IPS DF 4.7 (cell line): ENCODE results near the gene ANO4.
"Not testable (repeated sequence)": the region's sequence is repeated elsewhere in the genome, so short reads cannot be mapped to it uniquely, and the experiment has no call there.

ENCODE experiments used
- DNase-seq: peaks from one replicate; pipeline ENCODE4 v3.0.0-alpha.2; 2013; ENCODE audit warnings: low spot score; ENCODE audit errors: extremely low read depth

The ANO4 gene

DNA sequence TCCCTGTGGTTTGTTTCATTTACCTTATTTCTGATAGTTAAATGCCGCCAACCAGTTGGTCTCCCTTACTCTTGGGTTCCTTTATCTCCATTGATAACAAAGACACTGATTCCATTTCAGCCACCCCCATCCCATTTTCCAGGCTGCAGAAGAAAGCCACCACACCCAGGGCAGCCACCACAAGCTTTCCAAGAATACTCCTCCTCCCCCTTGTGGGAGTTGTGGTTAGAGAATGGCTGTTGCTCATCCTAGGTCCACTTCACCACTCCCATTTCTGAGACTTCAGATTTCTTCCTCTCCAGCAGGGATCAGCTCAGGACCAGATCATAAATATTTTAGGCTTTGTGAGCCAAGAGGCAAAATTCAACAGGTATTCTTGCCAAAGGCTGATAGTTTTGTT, 73.9 kb downstream of the ANO4 start:
- no peak for DNase-seq

DNA sequence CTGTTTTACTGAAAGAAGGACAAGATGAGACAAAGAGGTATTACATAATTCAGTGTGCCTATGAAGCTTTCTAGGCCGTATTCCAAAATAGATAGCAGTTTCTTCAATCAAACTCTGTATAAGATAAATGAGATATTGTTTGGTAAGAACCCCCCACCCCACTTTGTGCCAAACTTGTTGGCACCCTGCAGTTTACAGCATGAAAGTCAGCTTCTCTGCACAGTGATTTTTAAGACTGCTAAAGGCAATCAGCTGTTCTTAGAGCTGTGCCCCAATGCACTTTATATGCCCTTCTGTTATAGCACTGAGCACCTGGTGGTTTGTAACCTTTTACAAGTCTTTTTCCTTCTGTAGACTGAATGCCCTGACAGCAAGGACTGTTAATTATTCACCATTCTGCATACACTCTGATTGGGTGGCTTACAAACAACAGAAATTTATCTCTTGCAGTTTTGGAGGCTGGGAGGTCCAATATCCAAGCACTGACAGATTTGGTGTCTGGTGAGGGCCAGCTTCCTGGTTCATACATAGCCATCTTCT, 76.7 kb downstream of the ANO4 start:
- no peak for DNase-seq

DNA sequence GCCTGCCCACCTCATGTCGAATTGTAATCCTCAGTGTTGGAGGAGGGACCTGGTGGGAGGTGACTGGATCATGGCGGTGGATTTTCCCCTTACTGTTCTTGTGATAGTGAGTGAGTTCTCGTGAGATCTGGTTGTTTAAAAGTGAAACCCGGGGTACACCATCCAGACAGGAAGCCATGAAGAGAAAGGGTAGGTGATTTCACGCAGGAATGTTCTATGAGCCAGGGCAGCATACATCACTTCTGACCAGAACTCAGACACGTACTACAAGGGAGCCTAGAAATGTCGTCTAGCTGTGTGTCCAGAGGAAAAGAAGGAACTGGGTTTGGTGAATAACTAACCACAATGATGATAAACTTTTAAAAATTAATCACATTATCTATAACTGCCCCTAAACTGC, 80.6 kb downstream of the ANO4 start:
- no peak for DNase-seq

DNA sequence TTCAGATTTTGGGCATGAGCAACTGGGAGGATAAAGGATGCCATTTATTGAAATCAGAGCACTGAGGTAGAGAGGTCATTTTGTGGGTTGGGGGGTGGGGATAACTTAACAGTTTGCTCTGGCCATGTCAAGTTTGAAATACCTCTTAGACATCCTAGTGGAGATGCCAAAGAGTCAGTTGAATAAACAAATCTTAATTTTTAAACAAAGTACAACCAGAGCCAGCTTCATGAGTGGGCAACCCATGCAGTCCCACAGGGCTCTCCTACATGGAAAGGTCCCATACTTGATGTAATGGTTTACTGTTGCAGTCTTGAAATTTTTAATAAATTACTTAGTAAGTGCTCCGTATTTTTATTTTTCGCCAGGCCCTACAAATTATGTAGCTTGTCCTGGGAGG, 81.2 kb downstream of the ANO4 start:
- DNase-seq: no peak

DNA sequence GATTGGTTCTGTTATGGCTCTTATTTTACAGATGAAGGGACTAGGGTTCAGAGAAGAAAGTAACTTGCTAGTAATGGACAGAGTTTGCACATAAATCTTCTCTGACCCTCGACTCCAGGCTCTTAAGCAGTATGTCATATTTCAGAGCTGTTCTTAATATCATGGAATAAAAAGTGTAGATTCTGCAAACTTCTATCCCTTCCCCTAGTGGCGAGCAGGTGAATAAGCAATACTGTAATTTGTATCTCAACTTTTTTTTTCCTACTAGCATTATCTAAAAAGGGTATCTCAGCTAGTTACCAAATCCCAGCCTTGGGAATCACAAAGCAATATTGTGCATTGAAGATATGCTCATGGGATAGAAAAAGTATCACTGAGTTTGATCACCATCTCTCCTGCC, 83.2 kb downstream of the ANO4 start:
- no peak for DNase-seq

DNA sequence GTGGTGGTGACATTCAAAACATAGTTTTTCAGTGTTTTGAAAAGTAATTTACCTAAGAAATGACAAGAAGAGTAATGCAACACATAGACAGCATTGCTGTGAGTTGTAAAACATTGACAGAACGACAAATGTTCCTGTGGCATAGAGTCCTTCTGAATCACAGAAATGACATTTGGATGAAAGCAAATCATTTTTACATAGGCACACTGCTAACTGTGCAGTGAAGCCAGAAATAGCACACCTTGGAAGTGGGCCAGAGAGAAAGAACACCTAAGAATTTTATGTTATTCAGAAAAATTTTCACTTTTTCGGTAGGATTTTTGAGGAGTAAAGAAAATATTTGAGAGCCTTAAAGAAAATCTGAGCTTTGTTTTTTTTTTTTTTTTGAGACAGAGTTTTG, 100.6 kb downstream of the ANO4 start:
- no peak for DNase-seq

DNA sequence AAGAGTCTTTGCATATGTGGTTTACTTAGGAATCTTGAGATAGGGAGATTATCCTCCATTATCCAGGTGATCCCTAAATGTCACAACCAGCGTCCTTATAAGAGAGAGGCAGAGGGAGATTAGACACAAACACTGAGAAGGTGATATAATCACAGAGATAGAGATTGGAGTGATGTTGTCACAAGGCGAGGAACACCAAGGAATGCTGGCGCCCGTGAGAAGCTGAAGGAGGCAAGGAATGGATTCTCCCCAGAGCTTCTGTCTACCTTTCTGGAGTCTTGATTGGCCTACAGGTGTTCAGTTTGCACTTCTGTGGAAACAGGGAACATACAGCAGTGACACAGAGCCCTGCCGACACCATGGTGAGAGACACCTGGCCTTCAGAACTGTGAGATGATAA, 101.6 kb downstream of the ANO4 start:
- no peak for DNase-seq

DNA sequence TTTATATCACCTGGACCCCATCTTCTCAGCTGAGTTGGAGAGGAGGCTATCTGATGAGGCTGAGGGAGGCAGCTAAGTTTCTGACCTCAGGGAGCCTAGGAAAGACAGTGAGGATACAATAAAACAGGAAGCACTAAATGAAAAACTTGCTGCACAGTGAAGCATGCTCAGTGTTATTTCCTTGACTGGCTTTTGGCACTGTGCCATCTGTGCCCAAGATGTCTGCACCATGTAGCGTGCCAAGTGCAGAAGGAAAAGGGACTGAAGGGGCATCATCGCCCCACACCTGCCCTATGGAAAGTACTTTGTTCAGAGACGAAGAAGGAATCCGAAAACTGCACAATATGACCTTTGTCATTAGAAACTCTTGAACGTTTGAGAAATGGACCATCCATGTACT, 102.7 kb downstream of the ANO4 start:
- DNase-seq: no peak

DNA sequence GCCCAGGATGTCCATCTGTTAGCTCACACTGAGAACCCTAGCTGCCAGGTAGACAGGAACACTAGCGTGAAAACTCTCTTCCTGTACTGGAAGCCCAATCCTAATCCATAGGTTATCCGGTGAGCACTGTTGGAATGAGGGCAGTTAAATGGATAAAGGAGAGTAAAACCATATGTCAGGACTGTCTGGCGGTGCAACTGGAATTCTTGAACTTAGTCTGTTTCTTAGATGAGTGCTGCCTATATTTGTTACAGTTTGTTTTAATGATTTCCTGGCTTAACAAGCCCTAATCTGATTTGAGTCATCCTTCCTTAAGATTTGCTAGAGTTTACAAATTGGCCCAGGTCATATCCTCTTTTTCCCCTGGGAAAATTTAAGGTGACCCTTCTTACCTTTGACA, 104.7 kb downstream of the ANO4 start:
- DNase-seq: no peak

DNA sequence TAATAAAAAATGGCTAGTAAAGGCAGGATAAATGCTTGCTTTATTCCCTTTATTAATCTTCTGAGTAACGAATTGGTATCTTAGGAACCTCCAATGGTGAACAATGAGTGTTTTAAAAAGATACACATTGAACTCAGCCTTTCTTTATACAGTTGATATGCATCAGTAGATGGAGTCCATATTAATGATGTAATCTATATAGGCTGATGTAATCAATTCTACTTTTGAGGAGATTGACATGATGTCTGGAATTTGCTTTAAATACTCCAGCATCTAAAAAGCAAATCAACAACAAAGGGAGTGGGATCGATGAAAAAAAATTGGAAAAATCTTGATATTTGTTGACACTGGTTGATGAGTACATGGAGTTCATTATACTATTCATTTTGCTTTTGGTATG, 106.2 kb downstream of the ANO4 start:
- no peak for DNase-seq

DNA sequence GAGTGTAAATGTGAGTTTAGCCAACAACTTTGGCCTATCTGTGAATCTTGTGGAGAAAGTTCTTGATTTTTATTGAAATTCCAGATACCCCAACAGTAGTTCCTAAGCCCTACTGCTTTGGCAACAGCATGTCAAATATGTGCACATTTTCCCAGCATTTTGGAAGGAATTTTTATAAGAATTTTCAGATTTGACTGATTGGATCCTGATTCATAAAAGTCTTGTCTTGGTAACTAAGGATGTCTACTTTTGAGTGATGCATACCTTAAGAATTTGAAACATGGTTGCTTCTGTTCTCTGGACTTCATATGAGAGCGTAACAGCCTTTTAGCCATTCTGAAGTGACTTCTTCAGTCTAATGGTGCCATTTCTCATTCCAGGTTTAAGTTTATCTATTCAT, 106.7 kb downstream of the ANO4 start:
- no peak for DNase-seq

DNA sequence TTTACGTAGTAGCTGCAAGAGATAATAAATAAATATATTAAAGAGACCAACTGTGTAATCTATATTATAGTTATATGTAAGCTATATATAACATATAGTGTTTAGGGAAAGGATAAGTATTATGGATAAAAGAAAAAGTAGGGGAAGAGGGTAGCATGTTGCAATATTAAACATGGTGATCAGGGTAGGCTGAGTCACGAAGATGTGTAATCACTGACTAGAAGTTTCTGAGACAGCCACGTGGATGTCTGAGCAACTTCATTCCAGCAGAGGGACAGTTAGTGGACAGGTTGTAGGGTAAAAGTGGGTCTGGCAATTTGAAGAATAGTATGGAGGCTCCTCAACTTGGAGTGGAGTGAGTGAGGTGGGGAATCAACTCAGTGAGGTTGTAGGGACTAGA, 109.7 kb downstream of the ANO4 start:
- DNase-seq: no peak

DNA sequence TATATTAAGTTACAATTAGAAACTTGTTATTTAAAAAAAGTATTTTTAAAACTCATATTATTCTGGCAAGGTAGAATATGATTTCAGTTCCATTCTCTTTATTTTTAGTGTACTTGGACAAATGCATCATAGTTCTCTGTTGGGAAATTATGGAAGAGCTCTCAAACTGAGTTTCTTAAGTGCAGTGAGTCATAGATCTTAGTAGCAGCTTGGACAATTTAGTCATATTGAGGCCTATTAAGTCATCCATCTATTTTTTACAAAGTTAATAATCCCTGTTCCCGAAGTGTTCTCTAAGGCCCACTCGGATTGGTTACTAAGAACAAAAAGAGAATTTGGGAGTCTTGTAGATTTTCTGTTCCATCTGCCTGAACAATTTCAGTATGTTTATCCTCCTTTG, 113.9 kb downstream of the ANO4 start:
- DNase-seq: no peak

DNA sequence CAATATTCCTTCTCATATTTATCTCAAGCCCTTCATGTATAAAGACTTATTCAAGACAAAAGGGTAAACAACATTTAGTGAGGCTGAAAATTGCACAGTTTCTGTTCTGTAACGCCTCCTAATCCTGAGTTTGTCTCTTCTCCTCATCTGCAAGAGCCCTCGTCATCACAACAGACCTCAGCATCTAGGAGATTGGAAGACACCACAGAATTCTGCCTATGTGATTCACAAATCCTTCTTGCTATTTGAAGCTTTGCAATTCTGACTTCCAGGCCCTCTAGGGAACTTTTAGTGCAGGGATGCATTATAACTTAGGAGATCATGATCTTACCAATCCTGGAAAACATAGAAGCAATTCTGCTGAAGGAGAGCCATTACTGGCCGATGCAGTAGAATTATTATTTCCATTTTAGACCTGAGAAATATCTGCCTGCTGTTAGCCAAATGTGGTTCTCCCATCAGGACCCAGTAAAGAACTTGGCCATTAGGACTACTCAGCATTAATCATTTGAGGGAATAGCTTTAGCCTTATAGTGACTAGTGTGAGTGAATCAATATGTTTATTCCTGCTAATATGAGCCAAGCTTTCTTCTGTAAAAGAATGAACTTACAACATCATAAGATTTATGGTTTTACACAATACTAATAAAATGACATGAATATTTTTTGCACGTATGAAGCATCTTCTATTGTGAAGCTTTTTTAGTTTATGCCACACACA, 119.5 kb downstream of the ANO4 start:
- DNase-seq: no peak

DNA sequence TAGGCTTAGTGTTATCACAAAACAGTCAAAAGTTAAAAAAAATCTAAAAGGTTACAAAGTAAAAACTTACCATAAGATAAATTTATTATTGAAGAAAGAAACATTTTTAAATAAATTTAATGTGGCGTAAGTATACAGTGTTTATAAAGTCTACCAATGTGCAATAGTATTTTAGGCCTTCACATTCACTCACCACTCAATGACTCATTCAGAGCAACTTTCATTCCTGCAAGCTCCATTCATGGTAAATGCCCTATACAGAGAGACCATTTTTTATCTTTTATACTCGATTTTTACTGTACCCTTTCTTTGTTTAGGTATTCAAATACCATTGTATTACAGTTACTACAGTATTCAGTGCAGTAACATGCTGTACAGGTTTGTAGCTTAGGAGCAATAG, 124.5 kb downstream of the ANO4 start:
- DNase-seq: no peak

DNA sequence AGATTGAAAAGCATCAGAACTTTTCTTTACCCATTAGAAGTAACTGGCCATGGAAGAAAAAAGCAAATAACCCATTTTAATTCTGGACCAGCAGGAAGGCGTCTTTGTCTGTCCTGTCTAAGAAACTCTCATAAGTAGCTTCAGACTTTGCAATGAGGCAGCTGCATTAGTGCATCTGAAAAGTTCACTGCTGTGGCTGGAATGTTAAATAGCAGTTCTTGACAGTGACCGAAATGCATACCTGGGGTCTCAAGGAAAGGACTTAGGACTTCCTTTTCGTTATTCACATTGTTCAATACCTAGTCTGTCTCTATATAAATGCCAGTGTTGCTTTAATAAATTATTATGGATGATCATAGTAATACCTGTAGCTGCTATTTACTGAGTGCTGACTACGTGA, 125.9 kb downstream of the ANO4 start:
- no peak for DNase-seq

DNA sequence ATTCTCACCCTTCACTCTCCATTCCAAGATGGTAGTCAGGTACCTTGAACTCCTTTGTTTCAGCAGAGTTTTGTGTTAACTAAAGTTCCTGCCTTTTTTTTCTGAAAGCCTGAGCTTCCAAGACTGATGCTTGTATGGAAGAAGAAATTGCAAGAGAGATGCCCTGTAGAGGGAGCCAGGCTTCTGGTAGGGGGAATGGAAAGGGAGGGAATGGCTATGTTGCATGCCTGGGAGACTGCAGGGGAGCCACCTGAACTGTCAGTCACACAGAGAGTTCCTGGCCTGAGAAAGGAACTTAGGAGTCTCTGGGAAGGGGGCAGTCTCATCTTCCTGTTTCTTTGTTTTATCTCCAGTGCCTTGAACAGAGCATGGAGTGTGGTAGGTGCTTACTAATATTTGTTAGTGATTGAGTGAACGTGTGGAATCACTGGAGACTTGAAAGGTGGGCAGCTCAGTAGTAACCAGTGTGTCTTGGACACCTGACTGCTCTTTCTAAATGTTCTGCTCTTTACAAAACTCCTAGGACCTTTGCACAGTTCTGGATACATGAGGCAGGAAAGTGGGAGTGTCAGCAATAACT, 132.2 kb downstream of the ANO4 start:
- peak; percentile 78 for DNase-seq

DNA sequence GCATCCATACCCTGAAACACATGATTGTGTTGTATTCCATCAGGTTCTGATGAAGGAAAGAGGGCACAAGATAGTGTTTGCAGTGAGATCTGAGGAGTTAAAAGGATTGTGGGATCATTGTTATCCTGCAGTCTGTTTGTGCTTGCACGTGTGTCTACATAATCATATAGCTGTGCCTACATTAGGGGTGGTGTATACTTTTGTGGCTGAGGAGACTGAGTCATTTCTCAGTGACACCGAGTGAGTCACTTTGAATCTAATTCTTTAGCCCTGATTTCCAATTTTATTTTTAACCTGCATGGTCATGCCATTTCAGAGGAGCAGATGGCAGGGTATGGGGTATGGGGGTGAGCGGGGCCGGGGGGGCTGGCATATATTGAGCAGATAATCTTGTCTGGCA, 133.2 kb downstream of the ANO4 start:
- no peak for DNase-seq

DNA sequence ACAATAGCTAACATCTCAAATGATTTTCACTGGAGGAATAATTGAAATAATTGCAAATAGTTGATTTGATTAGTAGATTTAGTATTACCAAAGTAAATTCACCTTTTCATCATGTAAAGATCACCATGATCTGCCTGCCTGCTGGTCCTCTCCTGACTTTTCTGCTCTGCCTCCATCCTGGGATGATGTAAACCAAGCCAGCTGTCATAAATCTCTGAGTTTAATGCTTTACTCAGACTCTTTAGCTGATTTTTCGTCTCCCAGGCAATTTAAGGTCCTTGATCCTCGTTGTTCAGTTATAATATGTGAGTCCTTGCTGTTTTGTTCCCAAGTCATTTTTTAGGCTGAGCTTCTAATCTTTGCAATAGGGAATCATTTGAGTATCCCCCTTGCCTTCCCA, 138.0 kb downstream of the ANO4 start:
- DNase-seq: no peak

DNA sequence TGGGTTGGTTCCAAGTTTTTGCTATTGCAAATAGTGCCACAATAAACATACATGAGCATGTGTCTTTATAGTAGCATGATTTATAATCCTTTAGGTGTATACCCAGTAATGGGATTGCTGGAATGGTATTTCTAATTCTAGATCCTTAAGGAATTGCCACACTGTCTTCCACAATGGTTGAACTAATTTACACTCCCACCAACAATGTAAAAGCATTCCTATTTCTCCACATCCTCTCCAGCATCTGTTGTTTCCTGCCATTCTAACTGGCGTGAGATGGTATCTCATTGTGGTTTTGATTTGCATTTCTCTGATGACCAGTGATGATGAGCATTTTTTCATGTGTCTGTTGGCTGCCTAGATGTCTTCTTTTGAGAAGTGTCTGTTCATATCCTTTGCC, 139.0 kb downstream of the ANO4 start:
- DNase-seq: not testable (repeated sequence)

DNA sequence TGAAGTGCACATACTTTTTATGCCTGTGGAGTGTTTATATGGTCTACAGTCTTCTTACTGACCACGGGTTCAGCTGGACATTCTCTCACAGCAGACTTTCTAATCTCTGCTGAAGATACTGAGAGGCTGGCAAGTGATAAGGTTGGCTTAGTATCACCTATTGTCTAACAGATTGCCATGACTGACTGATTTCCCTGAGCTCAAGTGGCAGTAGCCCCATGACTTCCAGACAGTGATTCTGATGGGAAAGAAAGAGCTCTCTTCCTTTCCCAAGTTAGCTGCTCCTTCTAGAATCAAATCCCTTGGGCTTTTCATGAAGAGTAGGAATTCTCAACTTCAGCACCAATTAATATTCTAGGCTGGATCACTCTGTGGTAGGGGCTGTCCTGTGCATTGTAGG, 141.4 kb downstream of the ANO4 start:
- no peak for DNase-seq

DNA sequence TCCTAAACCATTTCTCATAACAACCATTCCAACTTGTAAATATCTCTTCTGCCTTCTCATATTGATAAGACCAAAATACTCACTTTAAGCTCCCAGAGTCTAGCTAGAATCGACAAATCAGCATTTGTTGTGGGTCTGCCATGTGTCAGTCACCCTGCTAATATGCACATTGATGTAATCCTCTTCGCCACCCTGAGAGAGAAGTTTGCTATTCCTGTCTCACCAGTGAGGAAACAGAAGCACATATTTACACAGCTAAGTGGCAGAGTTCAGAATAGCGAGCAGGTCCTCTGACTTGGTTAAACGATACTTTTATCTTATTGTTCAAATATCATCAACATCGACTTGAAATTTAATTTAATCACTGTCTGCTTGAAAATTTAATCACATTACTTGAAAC, 142.1 kb downstream of the ANO4 start:
- DNase-seq: no peak

DNA sequence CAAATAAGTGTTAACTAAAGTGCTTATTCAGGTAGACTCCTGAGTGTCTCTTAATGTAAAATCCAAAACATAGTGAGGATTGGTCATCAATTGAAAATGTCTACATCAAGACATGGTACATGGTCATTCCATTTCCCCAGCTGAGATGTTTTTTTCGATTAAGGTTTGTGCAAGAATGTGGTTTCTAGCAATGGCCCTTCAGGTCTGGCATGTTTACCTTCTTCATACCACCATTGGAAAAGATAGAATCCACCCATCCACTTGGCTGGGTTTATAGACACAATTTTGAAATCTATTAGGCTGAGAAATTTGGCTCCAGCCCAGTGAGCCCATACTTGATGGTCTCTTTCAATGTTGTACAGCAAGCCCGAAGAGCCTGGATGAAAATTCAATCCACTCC, 145.9 kb downstream of the ANO4 start:
- DNase-seq: no peak
